T-helper 1 cell treated with Interleukin-12 subunit alpha and Interleukin-12 subunit beta and Interleukin-4 antibody, amounts not matched to agents 30 ng/mL and 1 ng/mL, for 36 hours (primary cell): ENCODE results near the gene ATP10D. TPM values are rescaled to one million over a fixed set of nuclear protein-coding genes. Genes with fewer than 3 reads are reported as not detected.

Source experiments
- intact Hi-C: fragments of 100-400 bp; cut with micrococcal nuclease; formaldehyde crosslinking; loops from one replicate; pipeline ENCODE4 v1.15.1; 2024
- total RNA-seq: library from RNA; stranded (reverse); gene quantifications from 2 replicates; pipeline ENCODE4 v1.2.3, GENCODE V29; 2022

The ATP10D gene
- total RNA-seq, result 5.6 and 7.2 TPM in 2 replicates

GRCh38 chr4:47485047-47485692 lies at the start of gene ATP10D:
ATP10D (plus strand) TSS chr4:47485275; CDS start chr4:47512541, 27,266 bp downstream.
- intact Hi-C loops, result loop anchor here (1.0 to 5.0 kb wide), 6 partner anchors 22 to 429 kb away; partner anchors contain the start of genes COMMD8 and NFXL1

- intact Hi-C loops, result no loop called here
Observed at GRCh38 chr4:47442980-47443379, 42.1 kb upstream of the ATP10D start.

- intact Hi-C loops, result no loop called here
Observed at GRCh38 chr4:47444031-47444430, 41.0 kb upstream of the ATP10D start.

GRCh38 chr4:47451657-47452056 lies 33.4 kb upstream of the ATP10D start:
- intact Hi-C loops, result loop anchor here (5.0 kb wide), 1 partner anchor 36 kb away; the partner anchor contains the start of gene ATP10D

GRCh38 chr4:47462799-47463234 lies 22.3 kb upstream of the ATP10D start:
- intact Hi-C loops, result loop anchor here (1.0 to 10.0 kb wide), 13 partner anchors 22 to 1368 kb away; partner anchors contain the start of genes ATP10D, CORIN, FRYL and NFXL1

- intact Hi-C loops, result loop anchor here (1.0 to 10.0 kb wide), 13 partner anchors 22 to 1368 kb away; partner anchors contain the start of genes ATP10D, CORIN, FRYL and NFXL1
Observed at GRCh38 chr4:47463235-47463956, 21.7 kb upstream of the ATP10D start, which contains the start of gene COMMD8. COMMD8 (minus strand) TSS chr4:47463702; CDS start chr4:47463651, 51 bp downstream.

GRCh38 chr4:47465004-47465403 lies 20.1 kb upstream of the ATP10D start:
- intact Hi-C loops, result loop anchor here (10.0 kb wide), 1 partner anchor 580 kb away; no protein-coding TSS in a partner anchor

GRCh38 chr4:47466056-47466785 lies 18.9 kb upstream of the ATP10D start:
- intact Hi-C loops, result loop anchor here (10.0 kb wide), 1 partner anchor 579 kb away; no protein-coding TSS in a partner anchor

GRCh38 chr4:47468706-47469365 lies 16.2 kb upstream of the ATP10D start:
- intact Hi-C loops, result loop anchor here (10.0 kb wide), 1 partner anchor 576 kb away; no protein-coding TSS in a partner anchor

- intact Hi-C loops, result loop anchor here (10.0 kb wide), 1 partner anchor 575 kb away; no protein-coding TSS in a partner anchor
Observed at GRCh38 chr4:47469951-47470350, 15.1 kb upstream of the ATP10D start.

- intact Hi-C loops, result no loop called here
Observed at GRCh38 chr4:47471064-47471463, 14.0 kb upstream of the ATP10D start.

GRCh38 chr4:47471591-47471990 lies 13.5 kb upstream of the ATP10D start:
- intact Hi-C loops, result no loop called here

- intact Hi-C loops, result no loop called here
Observed at GRCh38 chr4:47473141-47473750, 11.8 kb upstream of the ATP10D start.

- intact Hi-C loops, result no loop called here
Observed at GRCh38 chr4:47474799-47475198, 10.3 kb upstream of the ATP10D start.

GRCh38 chr4:47475411-47475810 lies 9.7 kb upstream of the ATP10D start:
- intact Hi-C loops, result no loop called here

- intact Hi-C loops, result no loop called here
Observed at GRCh38 chr4:47478804-47479203, 6.3 kb upstream of the ATP10D start.

- intact Hi-C loops, result no loop called here
Observed at GRCh38 chr4:47482326-47482725, 2.7 kb upstream of the ATP10D start.

- intact Hi-C loops, result no loop called here
Observed at GRCh38 chr4:47483745-47484144, 1.3 kb upstream of the ATP10D start.

- intact Hi-C loops, result no loop called here
Observed at GRCh38 chr4:47484168-47484567, 907 bp upstream of the ATP10D start.

- intact Hi-C loops, result loop anchor here (1.0 to 5.0 kb wide), 6 partner anchors 22 to 429 kb away; partner anchors contain the start of genes COMMD8 and NFXL1
Observed at GRCh38 chr4:47485768-47486167, 693 bp downstream of the ATP10D start.
